HepG2 (cell line): ENCODE data around the gene C9orf50. TPM values are rescaled to one million over a fixed set of nuclear protein-coding genes. Genes with fewer than 3 reads are reported as not detected.

Experiments
- ATAC-seq: fragments of 200-7000 bp; cut with Tn5 transposase; 3 replicates; pipeline ENCODE4 v1.9.1; 2020; ENCODE audit warnings: mild to moderate bottlenecking, moderate library complexity
- BruUV-seq: library from RNA; stranded (reverse); fragments of 400-500 nt; replicated peaks from 2 replicates; lab custom pipeline; 2021; lab: Mats Ljungman, UMichigan
- CTCF ChIA-PET: fragments of 300-600 bp; formaldehyde crosslinking; extraction: SDS; loops from one replicate; lab custom pipeline; 2021; ENCODE audit warnings: low total read pairs, inconsistent platforms, low intra/inter-chr PET ratio; lab: Yijun Ruan, JAX
- POLR2A ChIA-PET: fragments of 350-600 bp; sonication (Branson Sonifier 250); formaldehyde crosslinking; loops from one replicate; lab custom pipeline; 2020; ENCODE audit warnings: antibody characterized with exemption, inconsistent platforms; lab: Yijun Ruan, JAX
- DNase-seq: peaks from one replicate; pipeline ENCODE4 v3.0.0-alpha.2; 2015; ENCODE audit warnings: low spot score
- FAIRE-seq: peaks from 3 replicates; lab custom pipeline; 2011; peaks lifted over from hg19 to GRCh38; lab: Jason Lieb, UNC
- H2AFZ ChIP-seq: one replicate; pipeline ENCODE4 v1.6.1; 2011; ENCODE audit warnings: low read length, inconsistent platforms
- H3K27ac ChIP-seq: fragments of 300-600 bp; 3 replicates; pipeline ENCODE4 v1.8.0; 2011; ENCODE audit warnings: mixed run types, mild to moderate bottlenecking, mixed read lengths, low read length, inconsistent platforms; ENCODE audit not compliant: insufficient read depth; ENCODE audit errors: extremely low read length
- H3K27me3 ChIP-seq, 2 experiments: fragments of 200-600 bp in 1 of 2; 2 replicates in 1 of 2; 3 replicates in 1 of 2; pipeline versions ENCODE4 v1.6.0 to v1.8.0; 2011; ENCODE audit warnings: low read length in 2 of 2, mild to moderate bottlenecking in 2 of 2, moderate library complexity in 2 of 2, inconsistent platforms in 1 of 2; ENCODE audit not compliant: insufficient read depth in 2 of 2, control insufficient read depth in 1 of 2
- H3K36me3 ChIP-seq, 2 experiments: fragments of 200-600 bp in 1 of 2; replicated peaks in 1 of 2; 2 replicates in 1 of 2; 3 replicates in 1 of 2; pipeline versions ENCODE4 v1.5.1 to v1.8.0; 2011; ENCODE audit warnings: low read length in 2 of 2, inconsistent platforms in 1 of 2; ENCODE audit not compliant: insufficient read depth in 2 of 2, control insufficient read depth in 1 of 2
- H3K4me1 ChIP-seq: 2 replicates; pipeline ENCODE4 v1.5.1; 2012; ENCODE audit warnings: low read length, inconsistent platforms; ENCODE audit not compliant: insufficient read depth
- H3K4me2 ChIP-seq: 2 replicates; pipeline ENCODE4 v1.6.0; 2011; ENCODE audit warnings: low read depth, low read length, inconsistent platforms
- H3K4me3 ChIP-seq, 3 experiments: fragments of 200-600 bp in 1 of 3; sonication (generic), shearing (Covaris generic) in 1 of 3; replicated peaks in 1 of 3; 2 replicates each; pipeline ENCODE4 v1.5.1; 2011 to 2016; ENCODE audit warnings: low read length in 3 of 3, inconsistent platforms in 2 of 3, low read depth in 2 of 3, mild to moderate bottlenecking in 2 of 3, control low read depth in 1 of 3, mixed read lengths in 1 of 3; ENCODE audit not compliant: insufficient read depth in 1 of 3
- H3K79me2 ChIP-seq: one replicate; pipeline ENCODE4 v1.6.1; 2011; ENCODE audit warnings: low read length, inconsistent platforms; ENCODE audit not compliant: insufficient read depth
- H3K9ac ChIP-seq: 2 replicates; pipeline ENCODE4 v1.6.0; 2011; ENCODE audit warnings: mild to moderate bottlenecking, low read depth, low read length, inconsistent platforms; ENCODE audit not compliant: insufficient read depth
- H3K9me3 ChIP-seq: 2 replicates; pipeline ENCODE4 v1.5.1; 2012; ENCODE audit warnings: mild to moderate bottlenecking, low read length
- H4K20me1 ChIP-seq: 2 replicates; pipeline ENCODE4 v1.6.0; 2011; ENCODE audit warnings: inconsistent platforms, mild to moderate bottlenecking, low read length, moderate library complexity; ENCODE audit not compliant: insufficient read depth
- AGO2 ChIP-seq: fragments of 200-400 bp; formaldehyde crosslinking; optimal IDR thresholded peaks from 2 replicates; pipeline ENCODE3; 2017; ENCODE audit warnings: mild to moderate bottlenecking, low read depth, low read length, moderate library complexity
- BATF2 ChIP-seq: sonication (generic); formaldehyde crosslinking; IDR thresholded peaks from 2 replicates; pipeline ENCODE4 v1.8.0; 2022; ENCODE audit warnings: mild to moderate bottlenecking, missing genetic modification reagents, moderate library complexity
- BCLAF1 ChIP-seq: fragments of 450-650 bp; IDR thresholded peaks from 2 replicates; pipeline ENCODE4 v1.6.1; 2017; ENCODE audit warnings: mild to moderate bottlenecking
- ELF3 ChIP-seq: IDR thresholded peaks from 2 replicates; pipeline ENCODE4 v1.6.1; 2016; ENCODE audit warnings: missing genetic modification reagents, missing compliant biosample characterization
- FOSL1 ChIP-seq: sonication (generic); formaldehyde crosslinking; IDR thresholded peaks from 2 replicates; pipeline ENCODE4 v1.9.0; 2021; ENCODE audit warnings: missing genetic modification reagents, borderline replicate concordance
- GPN1 ChIP-seq: sonication (generic); formaldehyde crosslinking; IDR thresholded peaks from 2 replicates; pipeline ENCODE4 v1.5.1; 2020; ENCODE audit warnings: missing genetic modification reagents, borderline replicate concordance
- HINFP ChIP-seq: sonication (generic); formaldehyde crosslinking; IDR thresholded peaks from 2 replicates; pipeline ENCODE4 v1.4.0; 2020; ENCODE audit warnings: low read depth, mild to moderate bottlenecking, missing genetic modification reagents
- KMT2B ChIP-seq: IDR thresholded peaks from 2 replicates; pipeline ENCODE4 v1.6.1; 2016; ENCODE audit warnings: missing genetic modification reagents, missing compliant biosample characterization
- MIER3 ChIP-seq: IDR thresholded peaks from 2 replicates; pipeline ENCODE4 v1.6.1; 2016; ENCODE audit warnings: missing compliant biosample characterization, borderline replicate concordance
- MLX ChIP-seq: IDR thresholded peaks from 2 replicates; pipeline ENCODE4 v1.6.1; 2016
- PHF5A ChIP-seq: IDR thresholded peaks from one replicate; pipeline ENCODE4 v1.6.1; 2018; ENCODE audit warnings: low read depth, missing genetic modification reagents; ENCODE audit not compliant: unreplicated experiment
- RFXAP ChIP-seq: sonication (generic); formaldehyde crosslinking; IDR thresholded peaks from 2 replicates; pipeline ENCODE4 v1.4.0; 2020; ENCODE audit warnings: missing genetic modification reagents, borderline replicate concordance
- THAP11 ChIP-seq: IDR thresholded peaks from 2 replicates; pipeline ENCODE4 v1.6.1; 2016; ENCODE audit warnings: missing biosample characterization, missing genetic modification reagents
- ZNF12 ChIP-seq: sonication (generic); formaldehyde crosslinking; IDR thresholded peaks from 2 replicates; pipeline ENCODE4 v1.5.0; 2020; ENCODE audit warnings: missing genetic modification reagents
- ZNF570 ChIP-seq: sonication (generic); formaldehyde crosslinking; IDR thresholded peaks from 2 replicates; pipeline ENCODE4 v1.4.0; 2020; ENCODE audit warnings: mild to moderate bottlenecking, missing genetic modification reagents, borderline replicate concordance
- ZNF747 ChIP-seq: sonication (generic); formaldehyde crosslinking; IDR thresholded peaks from 2 replicates; pipeline ENCODE4 v1.8.1; 2023; ENCODE audit warnings: missing genetic modification reagents, mild to moderate bottlenecking, borderline replicate concordance
- ZNF780A ChIP-seq: sonication (generic); formaldehyde crosslinking; IDR thresholded peaks from 2 replicates; pipeline ENCODE4 v1.8.0; 2022; ENCODE audit warnings: mild to moderate bottlenecking, missing genetic modification reagents, moderate library complexity
- WGBS: methylation state at CpG from one replicate; pipeline ENCODE4 v1.1.6; 2017; ENCODE audit warnings: low lambda C conversion rate; 5-methylcytosine and 5-hydroxymethylcytosine counted together
- in situ Hi-C: cut with HindIII; loops from 2 replicates; pipeline ENCODE4 v1.10.0; 2017; ENCODE audit warnings: low pct_unique_long_range_greater_than_20kb; ENCODE audit not compliant: extremely low pct_ligation_motif_present
- intact Hi-C: fragments of 100-400 bp; cut with micrococcal nuclease; formaldehyde crosslinking; loops from one replicate; pipeline ENCODE4 v1.10.0; 2022; ENCODE audit not compliant: unreplicated experiment
- polyA plus RNA-seq, 8 experiments: library from polyadenylated mRNA; depleted of rRNA in 3 of 8; stranded (reverse) in 7 of 8; unstranded in 1 of 8; fragments of >200 nt; fragmentation: Illumina TruSeq in 4 of 8; extraction: Trizol in 4 of 8; gene quantifications; 2 replicates each; pipeline versions ENCODE4 v1.2.1 to v1.2.3, GENCODE V29; 2011 to 2016; ENCODE audit warnings: low read depth in 4 of 8, missing spikeins in 1 of 8, mixed read lengths in 1 of 8; ENCODE audit not compliant: insufficient read depth in 1 of 8
- total RNA-seq, 5 experiments: library from RNA; depleted of rRNA; stranded (reverse); fragments of >200 nt; fragmentation: Illumina TruSeq; extraction: Trizol; gene quantifications; 2 replicates each; pipeline ENCODE4 v1.2.3, GENCODE V29; 2016; ENCODE audit warnings: low read depth in 1 of 5

Gene C9orf50
- total and polyA plus RNA-seq, 2 of the 13 experiments (the other 11 are each of a cell fraction or from before 2014, with no cell fraction given): not detected

GRCh38 chr9:129587487-129588262 is 33.2 kb downstream of the C9orf50 start:
- ATAC-seq: no peak
- intact Hi-C loops (no loop called here), in situ Hi-C loops (no loop called here)
- no peak for FAIRE-seq
- ChIA-PET CTCF (no interaction called here), POLR2A (interaction anchor here (2.3 kb wide), 1 partner anchor 9 kb away, joined by 18 read pairs; no protein-coding TSS in a partner anchor)
- Histone ChIP-seq H2AFZ (no peak overlapping the region), H3K9me3 (no peaks in the 10 kb centered on the region), H3K27me3 (no peaks in the 10 kb centered on the region), H3K36me3 (no peaks in the 10 kb centered on the region), H3K27ac (no peak overlapping the region), H3K4me1 (peaks cover 50% of the 10 kb centered on the region), H3K4me2 (no peak overlapping the region), H4K20me1 (no peaks in the 10 kb centered on the region), H3K9ac (no peak overlapping the region), H3K79me2 (no peaks in the 10 kb centered on the region), H3K4me3 (no peak overlapping the region)
- no peak for DNase-seq
- 97% methylated on average over 22 of the region's 23 CpGs for WGBS
- no TSS peak for BruUV-seq
- TF ChIP-seq ELF3 (CRISPR knock-in tag) (no peak), KMT2B (CRISPR knock-in tag) (no peak), PHF5A (no peak), ZNF12 (CRISPR knock-in tag) (no peak), FOSL1 (CRISPR knock-in tag) (no peak), MIER3 (CRISPR knock-in tag) (no peak), BCLAF1 (no peak), THAP11 (no peak), GPN1 (no peak), RFXAP (CRISPR knock-in tag) (no peak), MLX (CRISPR knock-in tag) (no peak), ZNF780A (CRISPR knock-in tag) (no peak), ZNF570 (CRISPR knock-in tag) (no peak), AGO2 (no peak), ZNF747 (CRISPR knock-in tag) (no peak), HINFP (CRISPR knock-in tag) (no peak), BATF2 (no peak)
